Neural progenitor cell (in vitro differentiated cells): ENCODE data around the gene HCST. TPM values are rescaled to one million over a fixed set of nuclear protein-coding genes. Genes with fewer than 3 reads are reported as not detected.
A peak's percentile ranks its signal among the peaks of the same experiment; 100 is the strongest.

ENCODE experiments used
- DNase-seq: peaks from one replicate; pipeline ENCODE4 v3.0.0-alpha.2; 2016; ENCODE audit warnings: low spot score
- H2AFZ ChIP-seq: fragments of 200-600 bp; sonication (generic); replicated peaks from 2 replicates; pipeline ENCODE4 v1.6.1; 2016; ENCODE audit warnings: antibody characterized with exemption
- H3F3A ChIP-seq: fragments of 200-600 bp; sonication (generic); 2 replicates; pipeline ENCODE4 v1.6.1; 2016; ENCODE audit warnings: antibody characterized with exemption, low read depth
- H3K27ac ChIP-seq: fragments of 200-600 bp; sonication (generic); 2 replicates; pipeline ENCODE4 v1.5.1; 2016; ENCODE audit warnings: mild to moderate bottlenecking
- H3K27me3 ChIP-seq: fragments of 200-600 bp; sonication (generic); 2 replicates; pipeline ENCODE4 v1.6.1; 2016; ENCODE audit warnings: mild to moderate bottlenecking, moderate library complexity
- H3K36me3 ChIP-seq: fragments of 200-600 bp; sonication (generic); 2 replicates; pipeline ENCODE4 v1.5.1; 2016
- H3K4me1 ChIP-seq: fragments of 200-600 bp; sonication (generic); 2 replicates; pipeline ENCODE4 v1.6.1; 2016; ENCODE audit warnings: mixed run types
- H3K4me2 ChIP-seq: fragments of 200-600 bp; sonication (generic); 2 replicates; pipeline ENCODE4 v1.6.1; 2016
- H3K4me3 ChIP-seq: fragments of 200-600 bp; sonication (generic); 2 replicates; pipeline ENCODE4 v1.5.1; 2016
- H3K79me2 ChIP-seq: fragments of 200-600 bp; sonication (generic); 2 replicates; pipeline ENCODE4 v1.6.1; 2016; ENCODE audit warnings: low read depth
- H3K9ac ChIP-seq: fragments of 200-600 bp; sonication (generic); 2 replicates; pipeline ENCODE4 v1.6.1; 2016
- H3K9me3 ChIP-seq: fragments of 200-600 bp; sonication (generic); 2 replicates; pipeline ENCODE4 v1.5.1; 2016; ENCODE audit warnings: low read depth
- H4K20me1 ChIP-seq: fragments of 200-600 bp; sonication (generic); 2 replicates; pipeline ENCODE4 v1.6.1; 2016; ENCODE audit warnings: low read depth
- H3K27ac Mint-ChIP-seq: 3 replicates; pipeline ENCODE4 v1.8.0; 2021; ENCODE audit warnings: mixed read lengths
- H3K27me3 Mint-ChIP-seq: 2 replicates; pipeline ENCODE4 v1.8.0; 2022; ENCODE audit warnings: low read depth, mild to moderate bottlenecking, inconsistent platforms, moderate library complexity, mixed read lengths; ENCODE audit not compliant: insufficient read depth
- H3K36me3 Mint-ChIP-seq: 3 replicates; pipeline ENCODE4 v1.8.0; 2021; ENCODE audit warnings: mixed read lengths
- H3K4me1 Mint-ChIP-seq: 3 replicates; pipeline ENCODE4 v1.8.0; 2021; ENCODE audit warnings: mixed read lengths
- H3K4me3 Mint-ChIP-seq: 3 replicates; pipeline ENCODE4 v1.8.0; 2021; ENCODE audit warnings: mild to moderate bottlenecking, moderate library complexity, mixed read lengths
- H3K9me3 Mint-ChIP-seq: 3 replicates; pipeline ENCODE4 v1.8.0; 2020; ENCODE audit warnings: mixed read lengths
- CTCF ChIP-seq: fragments of 200-600 bp; sonication (generic); IDR thresholded peaks from 2 replicates; pipeline ENCODE4 v1.5.1; 2017; ENCODE audit warnings: antibody characterized with exemption, mild to moderate bottlenecking
- EZH2 ChIP-seq: fragments of 200-600 bp; sonication (generic); IDR thresholded peaks from 2 replicates; pipeline ENCODE4 v1.6.1; 2017; ENCODE audit warnings: antibody characterized with exemption, mild to moderate bottlenecking, moderate library complexity
- EZH2phosphoT487 ChIP-seq: fragments of 200-600 bp; sonication (generic); IDR thresholded peaks from 2 replicates; pipeline ENCODE4 v1.6.1; 2017; ENCODE audit warnings: antibody characterized with exemption
- total RNA-seq: library from RNA; depleted of rRNA; stranded (reverse); fragments of >200 nt; gene quantifications from 2 replicates; pipeline ENCODE4 v1.2.3, GENCODE V29; 2015; ENCODE audit warnings: low replicate concordance

HCST gene
- total RNA-seq, 1 donor from 2014 or later: not detected

GRCh38 chr19:35899547-35900214 is 2.6 kb upstream of the HCST start:
- Histone ChIP-seq H4K20me1 (no peaks in the 10 kb centered on the region), H2AFZ (no peak overlapping the region), H3K9me3 (no peaks in the 10 kb centered on the region), H3K9ac (no peak overlapping the region), H3K4me2 (peak overlapping the region; percentile 92), H3K36me3 (no peaks in the 10 kb centered on the region), H3K79me2 (peaks cover 4% of the 10 kb centered on the region), H3K27me3 (peaks cover 33% of the 10 kb centered on the region), H3K4me3 (peak overlapping the region; percentile 99), H3F3A (peaks cover 13% of the 10 kb centered on the region), H3K27ac (no peak overlapping the region), H3K4me1 (no peaks in the 10 kb centered on the region)
- Mint-ChIP-seq H3K27ac (no peak overlapping the region), H3K27me3 (peaks cover 16% of the 10 kb centered on the region), H3K9me3 (no peaks in the 10 kb centered on the region), H3K36me3 (peaks cover 5% of the 10 kb centered on the region), H3K4me3 (peak overlapping the region; percentile 96), H3K4me1 (peaks cover 24% of the 10 kb centered on the region)
- peak; percentile 67 for DNase-seq
- TF ChIP-seq EZH2: no peak
- no peak for TF ChIP-seq EZH2phosphoT487
- no peak for TF ChIP-seq CTCF

- peaks cover 29% of the 10 kb centered on the region for H3K4me1 Mint-ChIP-seq
- peak overlapping the region; percentile 96 for H3K4me3 Mint-ChIP-seq
- no peaks in the 10 kb centered on the region for H4K20me1 ChIP-seq
- no peak for DNase-seq
- H2AFZ ChIP-seq: no peak overlapping the region
- peaks cover 33% of the 10 kb centered on the region for H3K27me3 ChIP-seq
- TF ChIP-seq CTCF (no peak), EZH2phosphoT487 (no peak), EZH2 (no peak)
- peaks cover 4% of the 10 kb centered on the region for H3K79me2 ChIP-seq
- no peak overlapping the region for H3K9ac ChIP-seq
- H3K4me3 ChIP-seq: peak overlapping the region; percentile 99
- H3K36me3 Mint-ChIP-seq: no peaks in the 10 kb centered on the region
- no peaks in the 10 kb centered on the region for H3K36me3 ChIP-seq
- H3K4me1 ChIP-seq: no peaks in the 10 kb centered on the region
- H3K9me3 Mint-ChIP-seq: no peaks in the 10 kb centered on the region
- no peak overlapping the region for H3K27ac Mint-ChIP-seq
- no peak overlapping the region for H3K27ac ChIP-seq
- peak overlapping the region; percentile 92 for H3K4me2 ChIP-seq
- H3K27me3 Mint-ChIP-seq: peaks cover 16% of the 10 kb centered on the region
- H3K9me3 ChIP-seq: no peaks in the 10 kb centered on the region
- H3F3A ChIP-seq: peaks cover 13% of the 10 kb centered on the region
These were observed 1.2 kb upstream of the HCST start for GRCh38 chr19:35901055-35901644.

- Histone ChIP-seq H3K9me3 (no peaks in the 10 kb centered on the region), H3K36me3 (no peaks in the 10 kb centered on the region), H3F3A (peaks cover 13% of the 10 kb centered on the region), H3K4me2 (peak overlapping the region; percentile 68), H3K27me3 (peaks cover 33% of the 10 kb centered on the region), H3K4me1 (no peaks in the 10 kb centered on the region), H3K4me3 (peak overlapping the region; percentile 37), H2AFZ (peak overlapping the region; percentile 78), H3K79me2 (peaks cover 4% of the 10 kb centered on the region), H4K20me1 (no peaks in the 10 kb centered on the region), H3K9ac (no peak overlapping the region), H3K27ac (no peak overlapping the region)
- H3K4me1 Mint-ChIP-seq: peaks cover 37% of the 10 kb centered on the region
- peak overlapping the region; percentile 69 for H3K27ac Mint-ChIP-seq
- TF ChIP-seq EZH2phosphoT487 (no peak), EZH2 (no peak), CTCF (no peak)
- H3K27me3 Mint-ChIP-seq: peaks cover 21% of the 10 kb centered on the region
- H3K4me3 Mint-ChIP-seq: peak overlapping the region; percentile 69
- no peaks in the 10 kb centered on the region for H3K9me3 Mint-ChIP-seq
- DNase-seq: no peak
- H3K36me3 Mint-ChIP-seq: no peaks in the 10 kb centered on the region
These were observed 644 bp downstream of the HCST start for GRCh38 chr19:35902870-35903475.
